GM12873 (cell line): ENCODE measurements around the gene PCLO.

ENCODE experiments used
- CTCF ChIP-seq: IDR thresholded peaks from 2 replicates; pipeline ENCODE4 v1.5.1; 2012; ENCODE audit warnings: low read depth, mild to moderate bottlenecking, moderate library complexity, low read length, control low read depth; ENCODE audit not compliant: insufficient read depth; ENCODE audit errors: missing control alignments

Gene PCLO

GRCh38 chr7:83072576-83073517 lies 89.8 kb downstream of the PCLO start:
- TF ChIP-seq CTCF: no peak

- TF ChIP-seq CTCF: no peak
Observed at GRCh38 chr7:83065714-83066113, 97.0 kb downstream of the PCLO start.

- no peak for TF ChIP-seq CTCF
Observed at GRCh38 chr7:83060218-83060617, 102.5 kb downstream of the PCLO start.

- TF ChIP-seq CTCF: no peak
Observed at GRCh38 chr7:83058667-83059066, 104.0 kb downstream of the PCLO start.

- TF ChIP-seq CTCF: no peak
Observed at GRCh38 chr7:83055197-83055596, 107.5 kb downstream of the PCLO start.

GRCh38 chr7:83054472-83054871 lies 108.2 kb downstream of the PCLO start:
- no peak for TF ChIP-seq CTCF

- TF ChIP-seq CTCF: no peak
Observed at GRCh38 chr7:83053965-83054364, 108.7 kb downstream of the PCLO start.
